Endodermal cell (in vitro differentiated cells): Measurements from ENCODE around the gene MYORG. TPM values are rescaled to one million over a fixed set of nuclear protein-coding genes. Genes with fewer than 3 reads are reported as not detected.
A peak's percentile ranks its signal among the peaks of the same experiment; 100 is the strongest.
"Not testable (repeated sequence)": the region's sequence is repeated elsewhere in the genome, so short reads cannot be mapped to it uniquely, and the experiment has no call there.

Experiments
- DNase-seq: peaks from one replicate; pipeline ENCODE4 v3.0.0-alpha.2; 2017
- H3K27ac ChIP-seq: 2 replicates; pipeline ENCODE4 v1.5.1; 2013; ENCODE audit warnings: mild to moderate bottlenecking, low read depth, low read length, moderate library complexity
- H3K27me3 ChIP-seq: 2 replicates; pipeline ENCODE4 v1.6.1; 2013; ENCODE audit warnings: mild to moderate bottlenecking, low read length, moderate library complexity; ENCODE audit not compliant: insufficient read depth, control insufficient read depth, poor library complexity, severe bottlenecking
- H3K36me3 ChIP-seq: 2 replicates; pipeline ENCODE4 v1.7.0; 2013; ENCODE audit warnings: mild to moderate bottlenecking, low read length, moderate library complexity; ENCODE audit not compliant: control insufficient read depth, insufficient read depth
- H3K4me1 ChIP-seq: one replicate; pipeline ENCODE4 v1.7.0; 2013; ENCODE audit warnings: low read length; ENCODE audit not compliant: control insufficient read depth, insufficient read depth
- H3K4me3 ChIP-seq: 2 replicates; pipeline ENCODE4 v1.5.1; 2013; ENCODE audit warnings: mild to moderate bottlenecking, low read length, moderate library complexity
- H3K9ac ChIP-seq: 2 replicates; pipeline ENCODE4 v1.6.1; 2013; ENCODE audit warnings: mild to moderate bottlenecking, low read length, moderate library complexity; ENCODE audit not compliant: poor library complexity, severe bottlenecking; ENCODE audit errors: extremely low read depth
- H3K9me3 ChIP-seq: 2 replicates; pipeline ENCODE4 v1.6.1; 2013; ENCODE audit warnings: mild to moderate bottlenecking, low read length, moderate library complexity; ENCODE audit not compliant: control insufficient read depth
- H3K27ac Mint-ChIP-seq: 2 replicates; pipeline ENCODE4 v1.8.0; 2020; ENCODE audit warnings: mixed read lengths
- H3K27me3 Mint-ChIP-seq: 2 replicates; pipeline ENCODE4 v1.8.0; 2021; ENCODE audit warnings: mild to moderate bottlenecking, mixed read lengths; ENCODE audit not compliant: insufficient read depth
- H3K36me3 Mint-ChIP-seq: 2 replicates; pipeline ENCODE4 v1.8.0; 2020; ENCODE audit warnings: low read depth, mixed read lengths
- H3K4me1 Mint-ChIP-seq: 2 replicates; pipeline ENCODE4 v1.8.0; 2020; ENCODE audit warnings: mixed read lengths
- H3K4me3 Mint-ChIP-seq: 2 replicates; pipeline ENCODE4 v1.8.0; 2020; ENCODE audit warnings: mild to moderate bottlenecking, moderate library complexity, mixed read lengths
- H3K9me3 Mint-ChIP-seq: 2 replicates; pipeline ENCODE4 v1.8.0; 2020; ENCODE audit warnings: mild to moderate bottlenecking, mixed read lengths
- CTCF ChIP-seq: fragments of 200-600 bp; sonication (generic); conservative IDR thresholded peaks from 2 replicates; pipeline ENCODE4 v1.5.0; 2021; ENCODE audit warnings: antibody characterized with exemption, mild to moderate bottlenecking
- WGBS, 2 experiments: methylation state at CpG; one replicate each; pipeline versions ENCODE4 v1.1.5 to v1.1.7; 2013; ENCODE audit warnings: missing lambda C conversion rate in 2 of 2, mixed read lengths in 1 of 2; ENCODE audit not compliant: insufficient coverage in 1 of 2, insufficient read length in 1 of 2; 5-methylcytosine and 5-hydroxymethylcytosine counted together
- total RNA-seq, 2 donors: library from RNA; stranded (reverse); fragmentation: NEBNext Ultra II Directional in 1 of 2; extraction: Animal tissue kit (Norgen Biotek cat#: 25700) in 1 of 2; gene quantifications; 2 replicates in 1 of 2; 3 replicates in 1 of 2; pipeline ENCODE4 v1.2.1, GENCODE V29; 2021

MYORG gene
- total RNA-seq, 2 donors from 2014 or later: 56.7 to 58.8 TPM

- Histone ChIP-seq H3K9ac (peak overlapping the region; percentile 35), H3K27ac (no peak overlapping the region), H3K9me3 (peaks cover 24% of the 10 kb centered on the region), H3K4me1 (peaks cover 9% of the 10 kb centered on the region), H3K4me3 (peak overlapping the region; percentile 74), H3K36me3 (peaks cover 16% of the 10 kb centered on the region), H3K27me3 (no peaks in the 10 kb centered on the region)
- WGBS, 2 experiments: 81 to 88% methylated on average over 1 to 4 of the region's 4 CpGs
- peak overlapping the region; percentile 39 for H3K4me3 Mint-ChIP-seq
- DNase-seq: peak; percentile 48
- no peaks in the 10 kb centered on the region for H3K27me3 Mint-ChIP-seq
- H3K4me1 Mint-ChIP-seq: peaks cover 34% of the 10 kb centered on the region
- no peak for TF ChIP-seq CTCF
- peak overlapping the region; percentile 91 for H3K27ac Mint-ChIP-seq
- peaks cover 13% of the 10 kb centered on the region for H3K9me3 Mint-ChIP-seq
- H3K36me3 Mint-ChIP-seq: peaks cover 18% of the 10 kb centered on the region
Measured at GRCh38 chr9:34362614-34363214, 14.0 kb downstream of the MYORG start.

- peaks cover 28% of the 10 kb centered on the region for H3K9me3 ChIP-seq
- not testable (repeated sequence) for H3K27ac ChIP-seq, H3K27me3 Mint-ChIP-seq, H3K4me3 Mint-ChIP-seq, H3K36me3 Mint-ChIP-seq, H3K27me3 ChIP-seq, H3K27ac Mint-ChIP-seq, DNase-seq, H3K4me1 Mint-ChIP-seq, H3K9ac ChIP-seq, H3K36me3 ChIP-seq, H3K4me3 ChIP-seq, H3K4me1 ChIP-seq
- 80 to 85% methylated on average over 1 of the region's 1 CpG for WGBS, 2 experiments
- H3K9me3 Mint-ChIP-seq: peaks cover 26% of the 10 kb centered on the region
Measured at GRCh38 chr9:34352957-34353356, 23.7 kb downstream of the MYORG start.

GRCh38 chr9:34352122-34352652, 24.5 kb downstream of the MYORG start:
- 95 to 100% methylated on average over 2 to 7 of the region's 7 CpGs for WGBS, 2 experiments

GRCh38 chr9:34349324-34349723, 27.4 kb downstream of the MYORG start:
- no peak overlapping the region for H3K4me3 Mint-ChIP-seq
- DNase-seq: no peak
- no peaks in the 10 kb centered on the region for H3K4me1 ChIP-seq
- whole genome bisulfite sequencing, 2 experiments: 83 to 100% methylated on average over 1 to 3 of the region's 3 CpGs
- H3K9me3 ChIP-seq: no peaks in the 10 kb centered on the region
- no peak for TF ChIP-seq CTCF
- no peak overlapping the region for H3K27ac Mint-ChIP-seq
- no peaks in the 10 kb centered on the region for H3K4me1 Mint-ChIP-seq
- H3K27me3 ChIP-seq: no peaks in the 10 kb centered on the region
- H3K9me3 Mint-ChIP-seq: no peaks in the 10 kb centered on the region
- no peak overlapping the region for H3K9ac ChIP-seq
- H3K27ac ChIP-seq: no peak overlapping the region
- H3K27me3 Mint-ChIP-seq: no peaks in the 10 kb centered on the region
- H3K36me3 ChIP-seq: no peaks in the 10 kb centered on the region
- H3K4me3 ChIP-seq: no peak overlapping the region
- H3K36me3 Mint-ChIP-seq: peaks cover 7% of the 10 kb centered on the region

More at GRCh38 chr9:34352122-34352652, 24.5 kb downstream of the MYORG start:
- not testable (repeated sequence) for DNase-seq, H3K4me1 ChIP-seq, H3K27ac ChIP-seq, H3K27ac Mint-ChIP-seq, H3K27me3 ChIP-seq, H3K36me3 ChIP-seq, H3K36me3 Mint-ChIP-seq, H3K27me3 Mint-ChIP-seq, H3K4me1 Mint-ChIP-seq, H3K9ac ChIP-seq, H3K4me3 ChIP-seq, H3K4me3 Mint-ChIP-seq
- peaks cover 20% of the 10 kb centered on the region for H3K9me3 Mint-ChIP-seq
- H3K9me3 ChIP-seq: peaks cover 21% of the 10 kb centered on the region
